ENCODE measurements around the gene GPR55.

Gene GPR55

GRCh38 chr2:230947908-230948365 lies 22.9 kb upstream of the GPR55 start:
- Histone ChIP-seq H3K36me3 (ENCODE audit: insufficient read depth, low read length) (no peaks in the 10 kb centered on the region), H3K4me1 (ENCODE audit: control insufficient read depth, insufficient read depth, low read length) (no peaks in the 10 kb centered on the region), H3K4me3 (ENCODE audit: low read length) (no peak overlapping the region), H3K9ac (ENCODE audit: low read depth, low read length) (no peak overlapping the region), H3K27me3 (ENCODE audit: control insufficient read depth, insufficient read depth, low read length) (peaks cover 10% of the 10 kb centered on the region), H3K4me2 (ENCODE audit: low read length) (no peak overlapping the region), H3K9me3 (replicated peaks; ENCODE audit: low read length) (no peaks in the 10 kb centered on the region)

GRCh38 chr2:230947235-230947576 lies 22.2 kb upstream of the GPR55 start:
- Histone ChIP-seq H3K27me3 (ENCODE audit: control insufficient read depth, insufficient read depth, low read length) (peaks cover 7% of the 10 kb centered on the region), H3K9me3 (replicated peaks; ENCODE audit: low read length) (no peaks in the 10 kb centered on the region), H3K4me1 (ENCODE audit: control insufficient read depth, insufficient read depth, low read length) (no peaks in the 10 kb centered on the region), H3K9ac (ENCODE audit: low read depth, low read length) (no peak overlapping the region), H3K36me3 (ENCODE audit: insufficient read depth, low read length) (no peaks in the 10 kb centered on the region), H3K4me3 (ENCODE audit: low read length) (no peak overlapping the region), H3K4me2 (ENCODE audit: low read length) (no peak overlapping the region)

GRCh38 chr2:230946429-230947234 lies 21.6 kb upstream of the GPR55 start:
- H3K27me3 ChIP-seq (ENCODE audit: control insufficient read depth, insufficient read depth, low read length): peaks cover 7% of the 10 kb centered on the region

GRCh38 chr2:230944757-230945372 lies 19.8 kb upstream of the GPR55 start:
- Histone ChIP-seq H3K9ac (ENCODE audit: low read depth, low read length) (no peak overlapping the region), H3K36me3 (ENCODE audit: insufficient read depth, low read length) (no peaks in the 10 kb centered on the region), H3K4me2 (ENCODE audit: low read length) (no peak overlapping the region), H3K4me1 (ENCODE audit: control insufficient read depth, insufficient read depth, low read length) (no peaks in the 10 kb centered on the region), H3K27me3 (ENCODE audit: control insufficient read depth, insufficient read depth, low read length) (peaks cover 6% of the 10 kb centered on the region), H3K9me3 (replicated peaks; ENCODE audit: low read length) (no peaks in the 10 kb centered on the region), H3K4me3 (ENCODE audit: low read length) (no peak overlapping the region)

More at GRCh38 chr2:230946429-230947234, 21.6 kb upstream of the GPR55 start:
- Histone ChIP-seq H3K36me3 (ENCODE audit: insufficient read depth, low read length) (no peaks in the 10 kb centered on the region), H3K4me2 (ENCODE audit: low read length) (no peak overlapping the region), H3K4me1 (ENCODE audit: control insufficient read depth, insufficient read depth, low read length) (no peaks in the 10 kb centered on the region), H3K9me3 (replicated peaks; ENCODE audit: low read length) (no peaks in the 10 kb centered on the region), H3K4me3 (ENCODE audit: low read length) (no peak overlapping the region), H3K9ac (ENCODE audit: low read depth, low read length) (no peak overlapping the region)

- no peaks in the 10 kb centered on the region for H3K4me1 ChIP-seq (ENCODE audit: control insufficient read depth, insufficient read depth, low read length)
- H3K36me3 ChIP-seq (ENCODE audit: insufficient read depth, low read length): no peaks in the 10 kb centered on the region
- no peak overlapping the region for H3K4me2 ChIP-seq (ENCODE audit: low read length)
- no peak overlapping the region for H3K4me3 ChIP-seq (ENCODE audit: low read length)
- H3K9ac ChIP-seq (ENCODE audit: low read depth, low read length): no peak overlapping the region
- H3K9me3 ChIP-seq (replicated peaks; ENCODE audit: low read length): no peaks in the 10 kb centered on the region
- H3K27me3 ChIP-seq (ENCODE audit: control insufficient read depth, insufficient read depth, low read length): peaks cover 6% of the 10 kb centered on the region
Measured at GRCh38 chr2:230944123-230944653, 19.1 kb upstream of the GPR55 start.

GRCh38 chr2:230942920-230943896 lies 18.2 kb upstream of the GPR55 start:
- Histone ChIP-seq H3K4me1 (ENCODE audit: control insufficient read depth, insufficient read depth, low read length) (no peaks in the 10 kb centered on the region), H3K36me3 (ENCODE audit: insufficient read depth, low read length) (no peaks in the 10 kb centered on the region), H3K4me2 (ENCODE audit: low read length) (no peak overlapping the region), H3K27me3 (ENCODE audit: control insufficient read depth, insufficient read depth, low read length) (peaks cover 6% of the 10 kb centered on the region), H3K9ac (ENCODE audit: low read depth, low read length) (no peak overlapping the region), H3K4me3 (ENCODE audit: low read length) (no peak overlapping the region), H3K9me3 (replicated peaks; ENCODE audit: low read length) (no peaks in the 10 kb centered on the region)

- Histone ChIP-seq H3K36me3 (ENCODE audit: insufficient read depth, low read length) (no peaks in the 10 kb centered on the region), H3K9ac (ENCODE audit: low read depth, low read length) (no peak overlapping the region), H3K9me3 (replicated peaks; ENCODE audit: low read length) (no peaks in the 10 kb centered on the region), H3K4me2 (ENCODE audit: low read length) (no peak overlapping the region), H3K4me1 (ENCODE audit: control insufficient read depth, insufficient read depth, low read length) (no peaks in the 10 kb centered on the region), H3K4me3 (ENCODE audit: low read length) (no peak overlapping the region), H3K27me3 (ENCODE audit: control insufficient read depth, insufficient read depth, low read length) (peaks cover 6% of the 10 kb centered on the region)
Measured at GRCh38 chr2:230942371-230942770, 17.3 kb upstream of the GPR55 start.

- no peaks in the 10 kb centered on the region for H3K36me3 ChIP-seq (ENCODE audit: insufficient read depth, low read length)
- H3K9me3 ChIP-seq (replicated peaks; ENCODE audit: low read length): no peaks in the 10 kb centered on the region
- H3K4me3 ChIP-seq (ENCODE audit: low read length): no peak overlapping the region
- no peak overlapping the region for H3K9ac ChIP-seq (ENCODE audit: low read depth, low read length)
- H3K4me1 ChIP-seq (ENCODE audit: control insufficient read depth, insufficient read depth, low read length): no peaks in the 10 kb centered on the region
- H3K4me2 ChIP-seq (ENCODE audit: low read length): no peak overlapping the region
- peaks cover 6% of the 10 kb centered on the region for H3K27me3 ChIP-seq (ENCODE audit: control insufficient read depth, insufficient read depth, low read length)
Measured at GRCh38 chr2:230941202-230942180, 16.4 kb upstream of the GPR55 start.

- Histone ChIP-seq H3K9me3 (replicated peaks; ENCODE audit: low read length) (no peaks in the 10 kb centered on the region), H3K4me2 (ENCODE audit: low read length) (no peak overlapping the region), H3K9ac (ENCODE audit: low read depth, low read length) (no peak overlapping the region), H3K36me3 (ENCODE audit: insufficient read depth, low read length) (no peaks in the 10 kb centered on the region), H3K4me3 (ENCODE audit: low read length) (no peak overlapping the region), H3K27me3 (ENCODE audit: control insufficient read depth, insufficient read depth, low read length) (peaks cover 12% of the 10 kb centered on the region), H3K4me1 (ENCODE audit: control insufficient read depth, insufficient read depth, low read length) (no peaks in the 10 kb centered on the region)
Measured at GRCh38 chr2:230940471-230940815, 15.4 kb upstream of the GPR55 start.

- Histone ChIP-seq H3K9ac (ENCODE audit: low read depth, low read length) (no peak overlapping the region), H3K4me1 (ENCODE audit: control insufficient read depth, insufficient read depth, low read length) (no peaks in the 10 kb centered on the region), H3K27me3 (ENCODE audit: control insufficient read depth, insufficient read depth, low read length) (peaks cover 15% of the 10 kb centered on the region), H3K9me3 (replicated peaks; ENCODE audit: low read length) (no peaks in the 10 kb centered on the region), H3K4me2 (ENCODE audit: low read length) (no peak overlapping the region), H3K4me3 (ENCODE audit: low read length) (no peak overlapping the region), H3K36me3 (ENCODE audit: insufficient read depth, low read length) (no peaks in the 10 kb centered on the region)
Measured at GRCh38 chr2:230939691-230940470, 14.8 kb upstream of the GPR55 start.

Measured in skeletal muscle satellite cell (primary cell).